Ovary (tissue), 9 donors: ENCODE results near the gene MYO5B. TPM values are rescaled to one million over a fixed set of nuclear protein-coding genes. Genes with fewer than 3 reads are reported as not detected.

ENCODE experiments used
- DNase-seq, 5 donors: peaks; one replicate each; pipeline ENCODE4 v3.0.0-alpha.2; 2019 to 2020
- H3K27ac ChIP-seq, 2 donors: fragments of 200-600 bp; one replicate each; pipeline versions ENCODE4 v1.5.1 to v1.8.0; 2019 to 2022
- H3K27me3 ChIP-seq: fragments of 200-600 bp; one replicate; pipeline ENCODE4 v1.8.0; 2022
- H3K36me3 ChIP-seq: fragments of 200-600 bp; sonication (generic); one replicate; pipeline ENCODE4 v1.5.1; 2019
- H3K4me1 ChIP-seq: one replicate; pipeline ENCODE4 v1.8.1; 2013; ENCODE audit warnings: mild to moderate bottlenecking, moderate library complexity; ENCODE audit not compliant: insufficient read depth
- H3K4me3 ChIP-seq: fragments of 200-600 bp; sonication (generic); one replicate; pipeline ENCODE4 v1.5.1; 2017
- H3K9me3 ChIP-seq, 2 donors: fragments of 200-600 bp in 1 of 2; sonication (generic) in 1 of 2; one replicate each; pipeline versions ENCODE4 v1.5.1 to v1.8.1; 2013 to 2019; ENCODE audit warnings: mild to moderate bottlenecking in 1 of 2, moderate library complexity in 1 of 2
- EP300 ChIP-seq: sonication (generic); formaldehyde crosslinking; IDR thresholded peaks from one replicate; pipeline ENCODE4 v1.6.1; 2017; ENCODE audit warnings: antibody characterized with exemption
- POLR2A ChIP-seq: fragments of 450-650 bp; IDR thresholded peaks from one replicate; pipeline ENCODE4 v1.6.1; 2017; ENCODE audit warnings: antibody characterized with exemption, mild to moderate bottlenecking, moderate library complexity
- WGBS, 3 donors: extraction: QIAGEN DNeasy Blood & Tissue Kit in 1 of 3; methylation state at CpG; one replicate each; pipeline versions ENCODE4 v1.1.5 to v1.1.7; 2013 to 2017; 5-methylcytosine and 5-hydroxymethylcytosine counted together
- intact Hi-C, 4 donors: fragments of 100-400 bp; cut with DNase I; formaldehyde crosslinking; loops; one replicate each; pipeline versions ENCODE4 v1.11.0 to v1.15.1; 2022 to 2023
- polyA plus RNA-seq, 2 donors: library from polyadenylated mRNA; stranded (reverse); fragments of 200-250 nt in 1 of 2; fragments of 350-450 nt in 1 of 2; fragmentation: Illumina TruSeq in 1 of 2; extraction: RNeasy Lipid Tissue Mini Kit (QIAGEN cat#74804) in 1 of 2; gene quantifications; one replicate each; pipeline ENCODE4 v1.2.3, GENCODE V29; 2013 to 2014
- total RNA-seq, 7 donors: library from RNA; depleted of rRNA in 2 of 7; stranded (reverse); fragments of >200 nt in 2 of 7; fragmentation: NEBNext Ultra II Directional in 3 of 7; extraction: Animal tissue kit (Norgen Biotek cat#: 25700) in 3 of 7; gene quantifications; one replicate each; pipeline versions ENCODE4 v1.1.0 to v1.2.4, GENCODE V29; 2016 to 2023
- TF ChIP-seq, protein P1 (sequence below), 3 donors: fragments of 450-650 bp in 2 of 3; fragments of 200-600 bp in 1 of 3; IDR thresholded peaks; one replicate each; pipeline versions ENCODE4 v1.5.1 to v1.8.0; 2016 to 2022; ENCODE audit warnings: antibody characterized with exemption in 3 of 3, mild to moderate bottlenecking in 1 of 3
- donor health status: DM: no; HTN: no; CAD: no; lungs with moderate emphysema.
- donor health status: DM: no; HTN: no; CAD: no.
- donor health status: Bipolar disorder and iron deficiency.
- donor health status: DM: yes; HTN: yes; CAD: no.
- donor health status: DM: no; HTN: no; CAD: no.
- donor health status: DM: yes; HTN: yes; CAD: no.

Gene MYO5B
- total and polyA plus RNA-seq, 9 donors = 0.25 to 25.5 (median 1.5) TPM

DNA sequence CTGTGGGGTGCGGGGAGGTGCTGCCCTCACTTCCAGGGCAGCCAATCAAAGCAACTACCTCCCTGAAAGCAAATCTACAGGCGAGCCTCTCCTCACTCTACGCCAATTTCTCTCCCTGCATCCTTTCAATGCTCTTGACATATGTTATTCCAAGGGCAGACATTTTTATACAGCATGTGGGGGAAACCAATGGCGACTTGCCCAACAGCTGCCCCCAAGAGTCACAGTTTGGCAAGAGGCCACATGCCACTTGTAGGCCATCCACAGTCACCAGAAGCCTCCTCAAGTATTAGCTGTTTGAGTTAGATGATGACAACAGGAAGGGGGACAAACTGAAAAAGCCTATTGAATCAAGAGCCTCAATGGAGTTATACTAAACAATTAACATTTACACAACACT, 114.6 kb downstream of the MYO5B start:
- H3K4me3 ChIP-seq = no peak overlapping the region
- intact Hi-C loops = no loop called here
- H3K27ac ChIP-seq = no peak overlapping the region
- H3K9me3 ChIP-seq = no peaks in the 10 kb centered on the region
- 54 to 57% (median 55%) methylated on average over 4 of the region's 4 CpGs for WGBS, 3 donors
- no peak for DNase-seq
- no peaks in the 10 kb centered on the region for H3K36me3 ChIP-seq
- no peaks in the 10 kb centered on the region for H3K27me3 ChIP-seq
- TF ChIP-seq POLR2A = no peak
- no peak for TF ChIP-seq EP300
- TF ChIP-seq, protein P1, sequence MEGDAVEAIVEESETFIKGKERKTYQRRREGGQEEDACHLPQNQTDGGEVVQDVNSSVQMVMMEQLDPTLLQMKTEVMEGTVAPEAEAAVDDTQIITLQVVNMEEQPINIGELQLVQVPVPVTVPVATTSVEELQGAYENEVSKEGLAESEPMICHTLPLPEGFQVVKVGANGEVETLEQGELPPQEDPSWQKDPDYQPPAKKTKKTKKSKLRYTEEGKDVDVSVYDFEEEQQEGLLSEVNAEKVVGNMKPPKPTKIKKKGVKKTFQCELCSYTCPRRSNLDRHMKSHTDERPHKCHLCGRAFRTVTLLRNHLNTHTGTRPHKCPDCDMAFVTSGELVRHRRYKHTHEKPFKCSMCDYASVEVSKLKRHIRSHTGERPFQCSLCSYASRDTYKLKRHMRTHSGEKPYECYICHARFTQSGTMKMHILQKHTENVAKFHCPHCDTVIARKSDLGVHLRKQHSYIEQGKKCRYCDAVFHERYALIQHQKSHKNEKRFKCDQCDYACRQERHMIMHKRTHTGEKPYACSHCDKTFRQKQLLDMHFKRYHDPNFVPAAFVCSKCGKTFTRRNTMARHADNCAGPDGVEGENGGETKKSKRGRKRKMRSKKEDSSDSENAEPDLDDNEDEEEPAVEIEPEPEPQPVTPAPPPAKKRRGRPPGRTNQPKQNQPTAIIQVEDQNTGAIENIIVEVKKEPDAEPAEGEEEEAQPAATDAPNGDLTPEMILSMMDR (IDR thresholded peaks at IDR 0.05) = no peak
- no peaks in the 10 kb centered on the region for H3K4me1 ChIP-seq

DNA sequence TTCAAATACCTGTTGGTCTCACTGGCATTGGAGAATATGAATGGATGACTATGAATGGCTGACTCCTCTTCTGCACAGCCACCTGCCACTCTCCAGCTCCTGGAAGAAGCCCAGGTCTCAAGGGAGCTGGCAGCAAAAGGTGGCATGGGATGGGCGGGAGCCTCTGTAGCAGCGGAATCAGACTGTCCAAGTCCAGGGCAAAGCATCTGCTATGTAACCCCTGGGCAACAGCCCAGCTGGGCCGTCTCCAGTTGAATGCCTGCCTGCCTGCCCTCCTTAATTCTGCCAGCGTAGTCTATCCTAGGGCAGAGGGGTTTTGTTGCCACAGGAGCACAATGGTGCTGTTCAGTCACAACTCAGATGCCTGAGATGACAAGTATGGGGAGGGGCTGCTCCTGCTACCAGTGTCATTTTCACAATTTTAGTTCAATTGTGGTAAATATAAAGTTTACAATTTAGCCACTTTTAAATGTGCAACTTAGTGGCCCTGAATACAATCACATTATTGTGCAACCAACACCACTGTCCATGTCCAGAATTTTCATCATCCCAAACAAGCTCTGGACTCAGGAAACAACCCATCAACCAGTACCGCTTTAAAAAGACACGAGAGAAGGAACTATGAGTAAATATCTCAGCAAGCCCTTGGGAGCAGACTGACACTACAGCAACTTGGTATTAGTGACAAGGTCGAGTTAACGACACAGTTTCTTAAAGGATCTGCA, 115.2 kb downstream of the MYO5B start:
- no peaks in the 10 kb centered on the region for H3K4me1 ChIP-seq
- peak in 1 of 5 donors; percentile 32 for DNase-seq
- no peak overlapping the region for H3K4me3 ChIP-seq
- intact Hi-C loops = no loop called here
- TF ChIP-seq POLR2A = no peak
- TF ChIP-seq, protein P1 (IDR thresholded peaks at IDR 0.05) = no peak
- TF ChIP-seq EP300 = no peak
- no peaks in the 10 kb centered on the region for H3K9me3 ChIP-seq
- no peaks in the 10 kb centered on the region for H3K27me3 ChIP-seq
- WGBS, 3 donors = 59 to 64% (median 61%) methylated on average over 8 of the region's 8 CpGs
- H3K36me3 ChIP-seq = no peaks in the 10 kb centered on the region
- no peak overlapping the region for H3K27ac ChIP-seq

DNA sequence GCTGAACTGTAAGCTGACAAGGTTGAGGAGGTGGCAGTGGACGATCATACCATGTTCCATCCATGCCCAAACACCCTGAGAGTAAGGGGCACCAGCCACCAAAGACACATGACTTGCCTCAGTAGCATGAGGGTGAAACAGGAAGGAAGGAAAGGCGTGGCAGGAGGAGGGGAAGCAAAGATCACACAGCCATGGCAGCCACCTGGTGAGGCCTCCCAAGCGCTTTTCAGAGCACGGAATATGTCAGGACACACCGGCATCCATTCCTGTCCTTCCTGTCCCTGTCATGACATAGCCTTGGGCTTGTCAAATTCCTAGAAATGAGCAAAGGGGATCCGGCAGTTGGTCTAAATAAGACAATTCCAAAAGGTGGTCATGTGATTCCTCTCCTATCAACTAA, 118.7 kb downstream of the MYO5B start:
- Histone ChIP-seq H3K27me3 (no peaks in the 10 kb centered on the region), H3K4me3 (no peak overlapping the region), H3K4me1 (no peaks in the 10 kb centered on the region), H3K9me3 (no peaks in the 10 kb centered on the region), H3K36me3 (no peaks in the 10 kb centered on the region), H3K27ac (no peak overlapping the region)
- WGBS, 3 donors = 66 to 68% (median 67%) methylated on average over 6 of the region's 6 CpGs
- no peak for DNase-seq
- TF ChIP-seq, protein P1 (IDR thresholded peaks at IDR 0.05) = no peak
- TF ChIP-seq POLR2A = no peak
- no peak for TF ChIP-seq EP300
- intact Hi-C loops = no loop called here

DNA sequence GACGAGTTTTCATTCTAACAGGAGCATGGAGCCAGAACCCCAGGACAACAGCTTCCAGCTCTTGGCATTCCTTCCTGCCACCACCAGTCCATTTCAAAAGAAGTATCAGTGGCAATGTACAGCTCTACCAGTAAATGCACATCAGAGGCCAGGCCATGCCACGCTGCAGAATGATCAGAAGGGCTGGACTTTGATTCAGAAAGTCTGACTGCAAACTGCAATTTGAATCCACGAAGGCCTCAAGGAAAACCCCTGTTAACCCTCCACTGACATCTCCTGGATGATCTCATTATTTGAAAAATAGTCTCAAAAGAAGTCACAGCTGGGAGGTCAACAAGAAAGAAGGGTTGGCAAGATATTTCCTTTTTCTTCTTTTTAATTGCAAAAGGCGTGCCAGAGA, 119.2 kb downstream of the MYO5B start:
- intact Hi-C loops = no loop called here
- DNase-seq = no peak
- no peaks in the 10 kb centered on the region for H3K9me3 ChIP-seq
- H3K4me1 ChIP-seq = no peaks in the 10 kb centered on the region
- TF ChIP-seq POLR2A (no peak), EP300 (no peak)
- TF ChIP-seq, protein P1 (IDR thresholded peaks at IDR 0.05) = no peak
- H3K4me3 ChIP-seq = no peak overlapping the region
- no peaks in the 10 kb centered on the region for H3K36me3 ChIP-seq
- no peaks in the 10 kb centered on the region for H3K27me3 ChIP-seq
- no peak overlapping the region for H3K27ac ChIP-seq
- 29 to 33% (median 31%) methylated on average over 4 of the region's 4 CpGs for WGBS, 3 donors
